ENCODE results near the gene EYA2. TPM values are rescaled to one million over a fixed set of nuclear protein-coding genes. Genes with fewer than 3 reads are reported as not detected.

EYA2 gene
- total RNA-seq, 1 donor: 17.7 TPM

GRCh38 chr20:47152068-47152467 is 257.4 kb downstream of the EYA2 start:
- Histone ChIP-seq H4K20me1 (ENCODE audit: insufficient read depth, low read length) (no peaks in the 10 kb centered on the region), H2AFZ (ENCODE audit: low read length) (no peak overlapping the region), H3K27ac (ENCODE audit: low read depth, low read length) (no peak overlapping the region), H3K4me3 (ENCODE audit: insufficient read depth, low read length) (no peak overlapping the region), H3K36me3 (ENCODE audit: insufficient read depth, low read length) (no peaks in the 10 kb centered on the region), H3K9me3 (ENCODE audit: low read depth, low read length) (no peaks in the 10 kb centered on the region), H3K4me1 (ENCODE audit: insufficient read depth, low read length) (no peaks in the 10 kb centered on the region), H3K79me2 (ENCODE audit: insufficient read depth, low read length) (no peaks in the 10 kb centered on the region), H3K4me2 (ENCODE audit: insufficient read depth, low read length) (no peak overlapping the region), H3K27me3 (ENCODE audit: insufficient read depth, low read length) (no peaks in the 10 kb centered on the region)
- DNase-seq (ENCODE audit: insufficient read length, low spot score, missing footprints): no peak
- TF ChIP-seq CTCF (IDR thresholded peaks at IDR 0.05; ENCODE audit: extremely low read depth, low read depth, low read length): no peak

GRCh38 chr20:47154089-47154488 is 259.4 kb downstream of the EYA2 start:
- Histone ChIP-seq H3K4me1 (ENCODE audit: insufficient read depth, low read length) (no peaks in the 10 kb centered on the region), H3K27ac (ENCODE audit: low read depth, low read length) (no peak overlapping the region), H3K9me3 (ENCODE audit: low read depth, low read length) (no peaks in the 10 kb centered on the region), H3K27me3 (ENCODE audit: insufficient read depth, low read length) (no peaks in the 10 kb centered on the region), H3K4me3 (ENCODE audit: insufficient read depth, low read length) (no peak overlapping the region), H4K20me1 (ENCODE audit: insufficient read depth, low read length) (no peaks in the 10 kb centered on the region), H3K36me3 (ENCODE audit: insufficient read depth, low read length) (no peaks in the 10 kb centered on the region), H3K4me2 (ENCODE audit: insufficient read depth, low read length) (no peak overlapping the region), H3K79me2 (ENCODE audit: insufficient read depth, low read length) (no peaks in the 10 kb centered on the region), H2AFZ (ENCODE audit: low read length) (no peak overlapping the region)
- DNase-seq (ENCODE audit: insufficient read length, low spot score, missing footprints): no peak
- no peak for TF ChIP-seq CTCF (IDR thresholded peaks at IDR 0.05; ENCODE audit: extremely low read depth, low read depth, low read length)

GRCh38 chr20:47156301-47157137 is 261.9 kb downstream of the EYA2 start:
- H2AFZ ChIP-seq (ENCODE audit: low read length): no peak overlapping the region
- no peak for DNase-seq (ENCODE audit: insufficient read length, low spot score, missing footprints)
- H4K20me1 ChIP-seq (ENCODE audit: insufficient read depth, low read length): no peaks in the 10 kb centered on the region
- no peak overlapping the region for H3K4me2 ChIP-seq (ENCODE audit: insufficient read depth, low read length)
- no peaks in the 10 kb centered on the region for H3K27me3 ChIP-seq (ENCODE audit: insufficient read depth, low read length)
- H3K9me3 ChIP-seq (ENCODE audit: low read depth, low read length): no peaks in the 10 kb centered on the region
- no peak overlapping the region for H3K27ac ChIP-seq (ENCODE audit: low read depth, low read length)
- H3K4me1 ChIP-seq (ENCODE audit: insufficient read depth, low read length): no peaks in the 10 kb centered on the region
- no peaks in the 10 kb centered on the region for H3K79me2 ChIP-seq (ENCODE audit: insufficient read depth, low read length)
- TF ChIP-seq CTCF (IDR thresholded peaks at IDR 0.05; ENCODE audit: extremely low read depth, low read depth, low read length): no peak
- H3K4me3 ChIP-seq (ENCODE audit: insufficient read depth, low read length): no peak overlapping the region
- H3K36me3 ChIP-seq (ENCODE audit: insufficient read depth, low read length): no peaks in the 10 kb centered on the region

GRCh38 chr20:47159166-47159565 is 264.5 kb downstream of the EYA2 start:
- Histone ChIP-seq H3K79me2 (ENCODE audit: insufficient read depth, low read length) (no peaks in the 10 kb centered on the region), H3K27me3 (ENCODE audit: insufficient read depth, low read length) (no peaks in the 10 kb centered on the region), H3K36me3 (ENCODE audit: insufficient read depth, low read length) (no peaks in the 10 kb centered on the region), H4K20me1 (ENCODE audit: insufficient read depth, low read length) (no peaks in the 10 kb centered on the region), H2AFZ (ENCODE audit: low read length) (no peak overlapping the region), H3K4me2 (ENCODE audit: insufficient read depth, low read length) (no peak overlapping the region), H3K4me1 (ENCODE audit: insufficient read depth, low read length) (no peaks in the 10 kb centered on the region), H3K9me3 (ENCODE audit: low read depth, low read length) (no peaks in the 10 kb centered on the region), H3K27ac (ENCODE audit: low read depth, low read length) (no peak overlapping the region), H3K4me3 (ENCODE audit: insufficient read depth, low read length) (no peak overlapping the region)
- no peak for TF ChIP-seq CTCF (IDR thresholded peaks at IDR 0.05; ENCODE audit: extremely low read depth, low read depth, low read length)
- no peak for DNase-seq (ENCODE audit: insufficient read length, low spot score, missing footprints)
